ENCODE data around the gene MED9. TPM values are rescaled to one million over a fixed set of nuclear protein-coding genes. Genes with fewer than 3 reads are reported as not detected.

MED9 gene
- total RNA-seq, 1 experiment from 2014 or later, result 20.4 TPM

DNA sequence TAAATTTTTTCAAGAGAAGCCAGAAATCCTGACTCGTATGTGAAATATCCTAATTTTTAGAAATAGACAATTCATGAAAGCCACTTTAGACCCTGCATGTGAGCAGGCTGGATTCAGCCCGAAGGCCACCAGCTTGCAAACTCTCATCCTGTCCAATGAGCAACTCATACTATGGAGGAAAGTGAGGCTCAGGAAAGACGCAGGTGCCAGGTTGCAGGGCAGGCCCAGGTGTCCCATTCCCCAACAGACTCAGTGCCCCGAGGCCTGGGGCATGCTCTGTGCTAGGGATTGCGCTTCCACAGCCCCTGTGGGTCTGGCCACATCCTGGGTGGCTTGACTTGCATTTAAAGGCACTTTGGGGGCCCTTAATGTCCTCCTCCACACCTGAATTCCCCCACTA, 36.1 kb downstream of the MED9 start:
- no peak overlapping the region for H3K27ac ChIP-seq (ENCODE audit: low read depth, low read length, poor library complexity, severe bottlenecking)
- no peaks in the 10 kb centered on the region for H3K9me3 ChIP-seq (ENCODE audit: low read depth, low read length, poor library complexity, severe bottlenecking)
- H3K36me3 ChIP-seq (ENCODE audit: insufficient read depth, low read length, poor library complexity, severe bottlenecking), result no peaks in the 10 kb centered on the region
- no TSS peak for BruUV-seq (replicated peaks)
- intact Hi-C loops (cut with micrococcal nuclease; ENCODE audit: unreplicated experiment), result no loop called here
- H3K4me1 ChIP-seq (ENCODE audit: insufficient read depth, low read length, poor library complexity, severe bottlenecking), result no peaks in the 10 kb centered on the region
- POLR2A ChIA-PET (ENCODE audit: low non-redundant PET), result no interaction called here
- H3K4me3 ChIP-seq (ENCODE audit: low read depth, low read length, poor library complexity, severe bottlenecking), result no peak overlapping the region
- CTCF ChIA-PET, result no interaction called here
- DNase-seq (ENCODE audit: low spot score), result no peak
- TF ChIP-seq, protein P1, sequence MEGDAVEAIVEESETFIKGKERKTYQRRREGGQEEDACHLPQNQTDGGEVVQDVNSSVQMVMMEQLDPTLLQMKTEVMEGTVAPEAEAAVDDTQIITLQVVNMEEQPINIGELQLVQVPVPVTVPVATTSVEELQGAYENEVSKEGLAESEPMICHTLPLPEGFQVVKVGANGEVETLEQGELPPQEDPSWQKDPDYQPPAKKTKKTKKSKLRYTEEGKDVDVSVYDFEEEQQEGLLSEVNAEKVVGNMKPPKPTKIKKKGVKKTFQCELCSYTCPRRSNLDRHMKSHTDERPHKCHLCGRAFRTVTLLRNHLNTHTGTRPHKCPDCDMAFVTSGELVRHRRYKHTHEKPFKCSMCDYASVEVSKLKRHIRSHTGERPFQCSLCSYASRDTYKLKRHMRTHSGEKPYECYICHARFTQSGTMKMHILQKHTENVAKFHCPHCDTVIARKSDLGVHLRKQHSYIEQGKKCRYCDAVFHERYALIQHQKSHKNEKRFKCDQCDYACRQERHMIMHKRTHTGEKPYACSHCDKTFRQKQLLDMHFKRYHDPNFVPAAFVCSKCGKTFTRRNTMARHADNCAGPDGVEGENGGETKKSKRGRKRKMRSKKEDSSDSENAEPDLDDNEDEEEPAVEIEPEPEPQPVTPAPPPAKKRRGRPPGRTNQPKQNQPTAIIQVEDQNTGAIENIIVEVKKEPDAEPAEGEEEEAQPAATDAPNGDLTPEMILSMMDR (conservative IDR thresholded peaks at IDR 0.05; ENCODE audit: low read depth, low read length), result no peak
- H3K27me3 ChIP-seq (replicated peaks; ENCODE audit: insufficient read depth, low read depth, low read length, poor library complexity), result no peaks in the 10 kb centered on the region

DNA sequence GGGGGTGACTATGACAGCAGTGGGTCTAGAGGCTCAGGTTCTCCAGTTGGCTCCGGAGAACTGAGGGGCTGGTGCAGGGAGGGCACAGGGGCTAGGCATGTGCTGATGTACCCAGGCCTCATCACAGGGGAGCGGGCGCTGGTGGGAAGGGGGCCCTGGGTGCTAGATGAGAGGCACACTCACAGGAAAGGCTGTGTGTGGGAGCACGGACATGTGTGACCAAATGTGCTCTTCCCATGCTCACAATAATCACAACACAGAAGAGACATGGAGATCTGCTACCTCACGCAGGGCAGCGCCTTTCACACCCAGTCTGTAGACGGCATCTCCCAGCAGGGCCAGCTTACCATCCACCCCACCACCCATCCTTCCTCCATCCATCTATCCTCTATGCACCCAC, 36.8 kb downstream of the MED9 start:
- BruUV-seq (replicated peaks), result no TSS peak
- H3K4me3 ChIP-seq (ENCODE audit: low read depth, low read length, poor library complexity, severe bottlenecking), result no peak overlapping the region
- CTCF ChIA-PET, result no interaction called here
- H3K4me1 ChIP-seq (ENCODE audit: insufficient read depth, low read length, poor library complexity, severe bottlenecking), result no peaks in the 10 kb centered on the region
- DNase-seq (ENCODE audit: low spot score), result no peak
- no peaks in the 10 kb centered on the region for H3K9me3 ChIP-seq (ENCODE audit: low read depth, low read length, poor library complexity, severe bottlenecking)
- intact Hi-C loops (cut with micrococcal nuclease; ENCODE audit: unreplicated experiment), result no loop called here
- H3K27me3 ChIP-seq (replicated peaks; ENCODE audit: insufficient read depth, low read depth, low read length, poor library complexity), result no peaks in the 10 kb centered on the region
- POLR2A ChIA-PET (ENCODE audit: low non-redundant PET), result no interaction called here
- H3K36me3 ChIP-seq (ENCODE audit: insufficient read depth, low read length, poor library complexity, severe bottlenecking), result no peaks in the 10 kb centered on the region
- H3K27ac ChIP-seq (ENCODE audit: low read depth, low read length, poor library complexity, severe bottlenecking), result no peak overlapping the region
- TF ChIP-seq EZH2 (IDR thresholded peaks at IDR 0.05; ENCODE audit: borderline replicate concordance, low read depth, low read length, poor library complexity, severe bottlenecking), result no peak
- TF ChIP-seq, protein P1 (conservative IDR thresholded peaks at IDR 0.05; ENCODE audit: low read depth, low read length), result no peak

DNA sequence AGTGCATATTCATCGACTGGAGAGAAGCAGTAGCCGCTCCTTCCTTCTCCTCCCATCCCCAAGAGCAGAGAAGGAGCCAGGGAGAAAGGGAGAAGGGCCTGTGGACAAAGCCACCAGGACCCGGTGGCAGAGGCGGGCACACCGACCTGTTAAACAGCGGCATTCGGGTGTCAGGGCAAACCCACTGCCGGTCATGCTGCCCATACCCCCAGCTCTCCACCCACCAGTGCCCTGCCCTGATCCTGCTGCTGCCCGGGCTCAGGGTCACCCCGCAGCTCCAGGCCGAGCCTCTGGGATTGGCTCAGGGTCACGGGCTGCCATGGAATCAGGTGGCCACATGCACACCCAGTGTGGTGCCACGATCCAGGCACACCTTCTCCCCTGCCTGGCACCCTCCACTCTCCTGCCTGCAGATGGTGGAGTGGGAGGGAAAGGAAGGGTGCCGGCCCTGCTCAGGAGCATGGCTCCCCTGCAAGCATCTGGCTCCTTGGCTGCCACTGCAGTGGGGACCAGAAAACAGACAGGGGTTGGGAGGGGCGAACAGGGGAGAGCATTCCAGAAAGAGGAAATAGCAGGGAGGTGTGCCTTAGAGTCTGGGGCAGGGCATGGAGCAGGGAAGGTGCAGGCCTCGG, 37.7 kb downstream of the MED9 start:
- no TSS peak for BruUV-seq (replicated peaks)
- Histone ChIP-seq H3K27me3 (replicated peaks; ENCODE audit: insufficient read depth, low read depth, low read length, poor library complexity) (no peaks in the 10 kb centered on the region), H3K27ac (ENCODE audit: low read depth, low read length, poor library complexity, severe bottlenecking) (no peak overlapping the region), H3K9me3 (ENCODE audit: low read depth, low read length, poor library complexity, severe bottlenecking) (no peaks in the 10 kb centered on the region), H3K4me1 (ENCODE audit: insufficient read depth, low read length, poor library complexity, severe bottlenecking) (no peaks in the 10 kb centered on the region), H3K4me3 (ENCODE audit: low read depth, low read length, poor library complexity, severe bottlenecking) (no peak overlapping the region), H3K36me3 (ENCODE audit: insufficient read depth, low read length, poor library complexity, severe bottlenecking) (no peaks in the 10 kb centered on the region)
- intact Hi-C loops (cut with micrococcal nuclease; ENCODE audit: unreplicated experiment), result no loop called here
- POLR2A ChIA-PET (ENCODE audit: low non-redundant PET), result no interaction called here
- TF ChIP-seq, protein P1 (conservative IDR thresholded peaks at IDR 0.05; ENCODE audit: low read depth, low read length), result no peak
- TF ChIP-seq EZH2 (IDR thresholded peaks at IDR 0.05; ENCODE audit: borderline replicate concordance, low read depth, low read length, poor library complexity, severe bottlenecking), result no peak
- DNase-seq (ENCODE audit: low spot score), result no peak
- CTCF ChIA-PET, result no interaction called here
